HepG2 (cell line): ENCODE data around the gene DNAJC5. TPM values are rescaled to one million over a fixed set of nuclear protein-coding genes. Genes with fewer than 3 reads are reported as not detected.
A peak's percentile ranks its signal among the peaks of the same experiment; 100 is the strongest.

Experiments used
- ASH2L ChIP-seq: fragments of 300-600, 200-600 bp; sonication (generic); IDR thresholded peaks from 2 replicates; pipeline ENCODE4 v1.7.0; 2017; ENCODE audit warnings: low read depth, mild to moderate bottlenecking, moderate library complexity, mixed read lengths, low read length; ENCODE audit not compliant: insufficient read length
- CHD2 ChIP-seq: IDR thresholded peaks from 2 replicates; pipeline ENCODE4 v1.6.1; 2011; ENCODE audit warnings: low read depth, low read length, improper control_type of control experiment
- HOXA9 ChIP-seq: sonication (generic); formaldehyde crosslinking; IDR thresholded peaks from 2 replicates; pipeline ENCODE4 v1.8.1; 2022; ENCODE audit warnings: missing genetic modification reagents, mild to moderate bottlenecking, moderate library complexity, borderline replicate concordance
- KIAA2018 ChIP-seq: sonication (generic); formaldehyde crosslinking; IDR thresholded peaks from 2 replicates; pipeline ENCODE4 v1.5.0; 2020; ENCODE audit warnings: mild to moderate bottlenecking, missing genetic modification reagents, borderline replicate concordance
- MXD3 ChIP-seq: IDR thresholded peaks from 2 replicates; pipeline ENCODE4 v1.6.1; 2016; ENCODE audit warnings: mild to moderate bottlenecking, missing biosample characterization, missing genetic modification reagents
- NR0B2 ChIP-seq: sonication (generic); formaldehyde crosslinking; IDR thresholded peaks from 2 replicates; pipeline ENCODE4 v1.4.0; 2020; ENCODE audit warnings: mild to moderate bottlenecking, missing genetic modification reagents
- PHF21A ChIP-seq: sonication (generic); formaldehyde crosslinking; IDR thresholded peaks from 2 replicates; pipeline ENCODE4 v1.5.0; 2020; ENCODE audit warnings: mild to moderate bottlenecking, missing genetic modification reagents
- PTBP1 ChIP-seq: fragments of 200-400 bp; formaldehyde crosslinking; IDR thresholded peaks from 2 replicates; pipeline ENCODE4 v1.6.1; 2018; ENCODE audit warnings: low read length, low read depth; ENCODE audit not compliant: poor library complexity, severe bottlenecking
- TMF1 ChIP-seq: sonication (generic); formaldehyde crosslinking; IDR thresholded peaks from 2 replicates; pipeline ENCODE4 v1.8.1; 2022; ENCODE audit warnings: low read depth, missing genetic modification reagents
- ZNF234 ChIP-seq: sonication (generic); formaldehyde crosslinking; conservative IDR thresholded peaks from 2 replicates; pipeline ENCODE4 v1.5.1; 2020; ENCODE audit warnings: mild to moderate bottlenecking, missing genetic modification reagents
- ZNF431 ChIP-seq: sonication (generic); formaldehyde crosslinking; IDR thresholded peaks from 2 replicates; pipeline ENCODE4 v1.9.0; 2022; ENCODE audit warnings: missing genetic modification reagents, low read depth, mild to moderate bottlenecking, borderline replicate concordance
- ZNF646 ChIP-seq: sonication (generic); formaldehyde crosslinking; IDR thresholded peaks from 2 replicates; pipeline ENCODE4 v1.9.0; 2021; ENCODE audit warnings: mild to moderate bottlenecking, missing genetic modification reagents
- polyA plus RNA-seq, 8 experiments: library from polyadenylated mRNA; depleted of rRNA in 3 of 8; stranded (reverse) in 7 of 8; unstranded in 1 of 8; fragments of >200 nt; fragmentation: Illumina TruSeq in 4 of 8; extraction: Trizol in 4 of 8; gene quantifications; 2 replicates each; pipeline versions ENCODE4 v1.2.1 to v1.2.3, GENCODE V29; 2011 to 2016; ENCODE audit warnings: low read depth in 4 of 8, missing spikeins in 1 of 8, mixed read lengths in 1 of 8; ENCODE audit not compliant: insufficient read depth in 1 of 8
- total RNA-seq, 5 experiments: library from RNA; depleted of rRNA; stranded (reverse); fragments of >200 nt; fragmentation: Illumina TruSeq; extraction: Trizol; gene quantifications; 2 replicates each; pipeline ENCODE4 v1.2.3, GENCODE V29; 2016; ENCODE audit warnings: low read depth in 1 of 5

The DNAJC5 gene
- total and polyA plus RNA-seq, 2 of the 13 experiments (the other 11 are each of a cell fraction or from before 2014, with no cell fraction given): 42.8 to 64.5 TPM

GRCh38 chr20:63957004-63957689, 62.2 kb downstream of the DNAJC5 start (continued):
- TF ChIP-seq KIAA2018 (no peak), CHD2 (no peak), HOXA9 (CRISPR knock-in tag) (no peak), PHF21A (CRISPR knock-in tag) (no peak), ZNF234 (0 out of 2 replicates have a peak, but pooled peaks have one; percentile 15), ASH2L (no peak), NR0B2 (CRISPR knock-in tag) (0 out of 2 replicates have a peak, but pooled peaks have one; percentile 72), ZNF431 (CRISPR knock-in tag) (no peak), TMF1 (CRISPR knock-in tag) (no peak), PTBP1 (peak; percentile 97), ZNF646 (no peak), MXD3 (CRISPR knock-in tag) (0 out of 2 replicates have a peak, but pooled peaks have one; percentile 59)
